IMR-90 (cell line): ENCODE measurements around the gene GRIK3. TPM values are rescaled to one million over a fixed set of nuclear protein-coding genes. Genes with fewer than 3 reads are reported as not detected.

Experiments
- ATAC-seq: fragments of 200-7000 bp; cut with Tn5 transposase; 2 replicates; pipeline ENCODE4 v1.9.1; 2020; ENCODE audit warnings: low read depth, mild to moderate bottlenecking, moderate library complexity
- BruUV-seq: library from RNA; stranded (reverse); fragments of 400-500 nt; replicated peaks from 2 replicates; lab custom pipeline; 2021; lab: Mats Ljungman, UMichigan
- CTCF ChIA-PET: fragments of 300-600 bp; formaldehyde crosslinking; extraction: SDS; loops from one replicate; lab custom pipeline; 2021; ENCODE audit warnings: antibody characterized with exemption; lab: Yijun Ruan, JAX
- POLR2A ChIA-PET: fragments of 300-600 bp; sonication (Branson Sonifier 250); formaldehyde crosslinking; loops from one replicate; lab custom pipeline; 2022; ENCODE audit warnings: antibody characterized with exemption; ENCODE audit not compliant: unreplicated experiment; lab: Charles Lee
- DNase-seq: peaks from one replicate; pipeline ENCODE4 v3.0.0; 2013
- H2AFZ ChIP-seq: replicated peaks from 2 replicates; pipeline ENCODE3; 2013; ENCODE audit warnings: low read length, mild to moderate bottlenecking; ENCODE audit not compliant: poor library complexity
- H2AK5ac ChIP-seq: 2 replicates; pipeline ENCODE4 v1.6.1; 2013; ENCODE audit warnings: low read depth, low read length, inconsistent platforms
- H2AK9ac ChIP-seq: replicated peaks from 2 replicates; pipeline ENCODE3; 2013; ENCODE audit warnings: mild to moderate bottlenecking, low read depth, low read length, moderate library complexity; ENCODE audit not compliant: poor library complexity
- H2BK120ac ChIP-seq: 2 replicates; pipeline ENCODE4 v1.6.1; 2013; ENCODE audit warnings: low read depth, low read length, inconsistent platforms
- H2BK15ac ChIP-seq: 3 replicates; pipeline ENCODE4 v1.6.1; 2013; ENCODE audit warnings: low read depth, low read length, inconsistent platforms
- H2BK20ac ChIP-seq: 2 replicates; pipeline ENCODE4 v1.6.1; 2013; ENCODE audit warnings: low read depth, mild to moderate bottlenecking, inconsistent platforms, low read length, moderate library complexity
- H2BK5ac ChIP-seq: 2 replicates; pipeline ENCODE4 v1.6.1; 2013; ENCODE audit warnings: mild to moderate bottlenecking, low read depth, low read length, inconsistent platforms; ENCODE audit not compliant: poor library complexity, severe bottlenecking
- H3K14ac ChIP-seq: replicated peaks from 2 replicates; pipeline ENCODE4 v1.6.1; 2013; ENCODE audit warnings: low read depth, low read length, inconsistent platforms
- H3K18ac ChIP-seq: 2 replicates; pipeline ENCODE4 v1.6.1; 2013; ENCODE audit warnings: low read depth, low read length, control low read depth
- H3K23ac ChIP-seq: 2 replicates; pipeline ENCODE4 v1.6.1; 2013; ENCODE audit warnings: low read depth, low read length, inconsistent platforms
- H3K27ac ChIP-seq: 2 replicates; pipeline ENCODE4 v1.5.1; 2013; ENCODE audit warnings: mild to moderate bottlenecking, control low read depth, low read length; ENCODE audit not compliant: insufficient read depth
- H3K27me3 ChIP-seq: 2 replicates; pipeline ENCODE4 v1.6.1; 2013; ENCODE audit warnings: low read length; ENCODE audit not compliant: control insufficient read depth, insufficient read depth
- H3K36me3 ChIP-seq: 2 replicates; pipeline ENCODE4 v1.6.1; 2013; ENCODE audit warnings: low read length, mixed read lengths; ENCODE audit not compliant: control insufficient read depth, insufficient read depth
- H3K4ac ChIP-seq: 2 replicates; pipeline ENCODE4 v1.6.1; 2013; ENCODE audit warnings: low read depth, low read length, inconsistent platforms
- H3K4me1 ChIP-seq: 2 replicates; pipeline ENCODE4 v1.6.1; 2013; ENCODE audit warnings: low read length, mixed read lengths; ENCODE audit not compliant: control insufficient read depth, insufficient read depth
- H3K4me2 ChIP-seq: 2 replicates; pipeline ENCODE4 v1.6.1; 2013; ENCODE audit warnings: low read depth, mild to moderate bottlenecking, control low read depth, low read length, moderate library complexity
- H3K4me3 ChIP-seq: 2 replicates; pipeline ENCODE4 v1.5.1; 2013; ENCODE audit warnings: low read depth, mild to moderate bottlenecking, control low read depth, low read length, moderate library complexity; ENCODE audit not compliant: insufficient read depth
- H3K56ac ChIP-seq: 2 replicates; pipeline ENCODE4 v1.6.1; 2013; ENCODE audit warnings: low read length, inconsistent platforms; ENCODE audit not compliant: insufficient read depth; ENCODE audit errors: extremely low read depth
- H3K79me1 ChIP-seq, 2 experiments: 2 replicates each; pipeline ENCODE4 v1.6.1; 2013; ENCODE audit warnings: low read length in 2 of 2, inconsistent platforms in 1 of 2, low read depth in 1 of 2
- H3K9ac ChIP-seq: 2 replicates; pipeline ENCODE4 v1.6.1; 2013; ENCODE audit warnings: low read depth, low read length, control low read depth
- H3K9me1 ChIP-seq: 2 replicates; pipeline ENCODE4 v1.6.1; 2013; ENCODE audit warnings: low read length, inconsistent platforms; ENCODE audit not compliant: insufficient read depth
- H3K9me3 ChIP-seq: 2 replicates; pipeline ENCODE4 v1.6.1; 2013; ENCODE audit warnings: low read length; ENCODE audit not compliant: control insufficient read depth, insufficient read depth
- H4K20me1 ChIP-seq: 2 replicates; pipeline ENCODE4 v1.6.1; 2013; ENCODE audit warnings: low read length, inconsistent platforms; ENCODE audit not compliant: insufficient read depth
- H4K5ac ChIP-seq: 2 replicates; pipeline ENCODE4 v1.6.1; 2013; ENCODE audit warnings: mild to moderate bottlenecking, low read depth, low read length, control low read depth
- H4K8ac ChIP-seq, 2 experiments: 2 replicates each; pipeline ENCODE4 v1.6.1; 2013; ENCODE audit warnings: low read depth in 2 of 2, low read length in 2 of 2, control low read depth in 1 of 2, inconsistent platforms in 1 of 2
- H4K91ac ChIP-seq: 2 replicates; pipeline ENCODE4 v1.6.1; 2013; ENCODE audit warnings: low read depth, low read length, inconsistent platforms; ENCODE audit not compliant: insufficient read depth
- RAD21 ChIP-seq: IDR thresholded peaks from 2 replicates; pipeline ENCODE4 v1.6.1; 2012; ENCODE audit warnings: low read length, improper control_type of control experiment
- RCOR1 ChIP-seq: IDR thresholded peaks from 2 replicates; pipeline ENCODE4 v1.6.1; 2012; ENCODE audit warnings: mild to moderate bottlenecking, low read length, improper control_type of control experiment; ENCODE audit not compliant: insufficient replicate concordance
- WGBS, 2 experiments: methylation state at CpG; one replicate each; pipeline versions ENCODE4 v1.1.5 to v1.1.7; 2013; ENCODE audit warnings: missing lambda C conversion rate in 2 of 2; ENCODE audit not compliant: insufficient read length in 1 of 2; ENCODE audit errors: extremely low coverage in 2 of 2; 5-methylcytosine and 5-hydroxymethylcytosine counted together
- dilution Hi-C: fragments of 300-500 bp; cut with HindIII; formaldehyde crosslinking; loops from one replicate; pipeline ENCODE4 v1.14.3; 2018; ENCODE audit warnings: low sequenced_read_pairs; ENCODE audit not compliant: unreplicated experiment
- in situ Hi-C: fragments of 300-500 bp; cut with MboI; formaldehyde crosslinking; loops from 3 replicates; pipeline ENCODE4 v1.14.3; 2019; ENCODE audit warnings: low sequenced_read_pairs, inconsistent platforms, mixed read lengths
- intact Hi-C: fragments of 100-400 bp; cut with micrococcal nuclease; formaldehyde crosslinking; loops from 2 replicates; pipeline ENCODE4 v1.10.0; 2022
- polyA plus RNA-seq, 3 experiments: library from polyadenylated mRNA; depleted of rRNA; stranded (reverse); fragments of >200 nt; gene quantifications; 2 replicates each; pipeline ENCODE4 v1.2.3, GENCODE V29; 2012; ENCODE audit warnings: low replicate concordance in 1 of 3
- total RNA-seq: library from RNA; depleted of rRNA; stranded (reverse); fragments of >200 nt; gene quantifications from 2 replicates; pipeline ENCODE4 v1.2.3, GENCODE V29; 2012

Gene GRIK3
- total and polyA plus RNA-seq, 2 of the 4 experiments (the other 2 are of a cell fraction), result not detected

- Histone ChIP-seq H4K20me1 (no peaks in the 10 kb centered on the region), H3K27me3 (peaks cover 4% of the 10 kb centered on the region; the same call in 1 of the 2 replicates), H3K9me3 (no peaks in the 10 kb centered on the region), H2BK20ac (no peak overlapping the region), H3K36me3 (no peaks in the 10 kb centered on the region), H2BK120ac (no peak overlapping the region), H4K8ac (no peak overlapping the region), H3K4ac (no peak overlapping the region), H3K9ac (no peak overlapping the region), H2BK5ac (no peak overlapping the region), H3K14ac (no peak overlapping the region), H2AK9ac (no peak overlapping the region), H2AK5ac (no peak overlapping the region), H3K23ac (no peak overlapping the region), H3K56ac (no peak overlapping the region), H4K91ac (no peak overlapping the region), H3K4me3 (no peak overlapping the region), H3K4me1 (no peaks in the 10 kb centered on the region), H3K4me2 (no peak overlapping the region), H2BK15ac (no peak overlapping the region), H2AFZ (no peak overlapping the region), H4K5ac (no peak overlapping the region), H3K18ac (no peak overlapping the region), H3K27ac (no peak overlapping the region), H3K9me1 (no peaks in the 10 kb centered on the region), H3K79me1 (no peaks in the 10 kb centered on the region)
- TF ChIP-seq RAD21 (no peak), RCOR1 (no peak)
- ChIA-PET CTCF (no interaction called here), POLR2A (no interaction called here)
- dilution Hi-C loops (no loop called here), in situ Hi-C loops (no loop called here), intact Hi-C loops (no loop called here)
- ATAC-seq, result no peak
- no peak for DNase-seq
- WGBS, 2 experiments, result no CpG with 5 or more reads among the region's 2 CpGs
- no TSS peak for BruUV-seq
Observed at GRCh38 chr1:36818771-36819170, 215.5 kb downstream of the GRIK3 start.
